Colonic mucosa (tissue), 4 donors: ENCODE results near the gene TARDBP. TPM values are rescaled to one million over a fixed set of nuclear protein-coding genes. Genes with fewer than 3 reads are reported as not detected.

Source experiments
- DNase-seq: peaks from one replicate; pipeline ENCODE4 v3.0.0-alpha.2; 2020
- H3K27ac ChIP-seq: fragments of 200-600 bp; one replicate; pipeline ENCODE4 v1.8.0; 2021
- H3K27me3 ChIP-seq: fragments of 200-600 bp; one replicate; pipeline ENCODE4 v1.8.0; 2021
- H3K36me3 ChIP-seq: fragments of 200-600 bp; one replicate; pipeline ENCODE4 v1.8.0; 2021
- H3K4me1 ChIP-seq: fragments of 200-600 bp; one replicate; pipeline ENCODE4 v1.8.0; 2021; ENCODE audit warnings: mild to moderate bottlenecking
- H3K4me3 ChIP-seq: fragments of 200-600 bp; one replicate; pipeline ENCODE4 v1.8.0; 2021
- H3K9ac ChIP-seq, 2 donors: one replicate each; pipeline ENCODE4 v1.7.0; 2013; ENCODE audit warnings: control low read depth in 2 of 2, low read depth in 2 of 2, low read length in 2 of 2
- H3K9me3 ChIP-seq: fragments of 200-600 bp; one replicate; pipeline ENCODE4 v1.8.0; 2021
- intact Hi-C: fragments of 100-400 bp; cut with DNase I; formaldehyde crosslinking; loops from one replicate; pipeline ENCODE4 v1.14.1; 2022
- total RNA-seq, 2 donors: library from RNA; stranded (reverse); fragmentation: NEBNext Ultra II Directional in 1 of 2; extraction: Animal tissue kit (Norgen Biotek cat#: 25700) in 1 of 2; gene quantifications; one replicate each; pipeline ENCODE4 v1.2.1, GENCODE V29; 2021
- TF ChIP-seq, protein P1 (sequence below): fragments of 200-600 bp; IDR thresholded peaks from one replicate; pipeline ENCODE4 v1.8.0; 2022; ENCODE audit warnings: antibody characterized with exemption, mild to moderate bottlenecking
- donor health status: healthy.
- donor health status: DM: no; HTN: no; CAD: no.
- donor health status: DM: no; HTN: no; CAD: no.

Gene TARDBP
- total RNA-seq, 2 donors from 2014 or later: 126 to 178 TPM

DNA sequence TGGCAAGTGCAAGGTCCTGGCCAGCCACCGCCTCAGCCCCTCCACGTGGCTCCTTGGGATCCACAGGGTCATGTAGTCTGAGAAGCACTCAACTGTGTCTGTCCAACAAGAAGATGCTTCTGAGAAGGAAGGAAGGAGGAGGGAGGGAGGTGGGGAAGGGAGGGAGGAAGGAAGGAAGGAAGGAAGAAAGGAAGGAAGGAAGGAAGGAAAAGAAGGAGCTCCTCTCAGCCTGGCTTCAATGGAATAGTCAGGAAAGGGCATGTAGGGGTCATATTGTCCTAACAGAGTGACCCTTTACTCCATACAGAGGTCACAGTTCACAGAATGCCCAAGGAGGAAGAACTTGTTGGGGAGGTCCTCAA lies 42.5 kb upstream of the TARDBP start:
- TF ChIP-seq, protein P1, sequence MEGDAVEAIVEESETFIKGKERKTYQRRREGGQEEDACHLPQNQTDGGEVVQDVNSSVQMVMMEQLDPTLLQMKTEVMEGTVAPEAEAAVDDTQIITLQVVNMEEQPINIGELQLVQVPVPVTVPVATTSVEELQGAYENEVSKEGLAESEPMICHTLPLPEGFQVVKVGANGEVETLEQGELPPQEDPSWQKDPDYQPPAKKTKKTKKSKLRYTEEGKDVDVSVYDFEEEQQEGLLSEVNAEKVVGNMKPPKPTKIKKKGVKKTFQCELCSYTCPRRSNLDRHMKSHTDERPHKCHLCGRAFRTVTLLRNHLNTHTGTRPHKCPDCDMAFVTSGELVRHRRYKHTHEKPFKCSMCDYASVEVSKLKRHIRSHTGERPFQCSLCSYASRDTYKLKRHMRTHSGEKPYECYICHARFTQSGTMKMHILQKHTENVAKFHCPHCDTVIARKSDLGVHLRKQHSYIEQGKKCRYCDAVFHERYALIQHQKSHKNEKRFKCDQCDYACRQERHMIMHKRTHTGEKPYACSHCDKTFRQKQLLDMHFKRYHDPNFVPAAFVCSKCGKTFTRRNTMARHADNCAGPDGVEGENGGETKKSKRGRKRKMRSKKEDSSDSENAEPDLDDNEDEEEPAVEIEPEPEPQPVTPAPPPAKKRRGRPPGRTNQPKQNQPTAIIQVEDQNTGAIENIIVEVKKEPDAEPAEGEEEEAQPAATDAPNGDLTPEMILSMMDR: no peak
- intact Hi-C loops: no loop called here
- no peak overlapping the region for H3K27ac ChIP-seq

DNA sequence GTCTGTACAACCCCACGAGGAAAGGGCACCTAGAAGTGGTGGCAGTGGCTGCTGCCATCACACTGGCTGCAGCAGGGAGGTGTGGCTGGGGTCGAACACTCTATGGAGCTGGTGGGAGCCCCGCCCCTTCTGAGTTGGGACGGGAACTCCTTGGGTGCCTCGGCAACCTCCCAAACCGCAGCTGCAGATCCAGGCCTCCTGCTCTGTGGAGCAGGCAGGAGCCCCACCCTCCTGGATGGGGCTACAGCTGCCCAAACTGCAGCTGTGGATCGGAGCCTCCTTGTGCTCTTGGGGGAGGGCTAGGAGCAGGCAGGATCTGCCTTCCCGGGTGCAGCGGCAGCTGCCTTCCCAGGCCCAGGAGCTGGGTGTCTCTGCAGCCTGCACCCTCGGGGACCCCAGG lies 38.9 kb upstream of the TARDBP start:
- no peak for DNase-seq
- Histone ChIP-seq H3K9me3 (no peaks in the 10 kb centered on the region), H3K27ac (no peak overlapping the region), H3K4me1 (no peaks in the 10 kb centered on the region), H3K27me3 (no peaks in the 10 kb centered on the region), H3K4me3 (no peak overlapping the region), H3K9ac (no peak overlapping the region), H3K36me3 (no peaks in the 10 kb centered on the region)
- intact Hi-C loops: no loop called here
- TF ChIP-seq, protein P1: no peak

More for the DNA sequence above, 42.5 kb upstream of the TARDBP start:
- no peaks in the 10 kb centered on the region for H3K4me1 ChIP-seq
- no peak for DNase-seq
- no peaks in the 10 kb centered on the region for H3K36me3 ChIP-seq
- no peak overlapping the region for H3K9ac ChIP-seq
- no peak overlapping the region for H3K4me3 ChIP-seq
- H3K9me3 ChIP-seq: no peaks in the 10 kb centered on the region
- no peaks in the 10 kb centered on the region for H3K27me3 ChIP-seq

DNA sequence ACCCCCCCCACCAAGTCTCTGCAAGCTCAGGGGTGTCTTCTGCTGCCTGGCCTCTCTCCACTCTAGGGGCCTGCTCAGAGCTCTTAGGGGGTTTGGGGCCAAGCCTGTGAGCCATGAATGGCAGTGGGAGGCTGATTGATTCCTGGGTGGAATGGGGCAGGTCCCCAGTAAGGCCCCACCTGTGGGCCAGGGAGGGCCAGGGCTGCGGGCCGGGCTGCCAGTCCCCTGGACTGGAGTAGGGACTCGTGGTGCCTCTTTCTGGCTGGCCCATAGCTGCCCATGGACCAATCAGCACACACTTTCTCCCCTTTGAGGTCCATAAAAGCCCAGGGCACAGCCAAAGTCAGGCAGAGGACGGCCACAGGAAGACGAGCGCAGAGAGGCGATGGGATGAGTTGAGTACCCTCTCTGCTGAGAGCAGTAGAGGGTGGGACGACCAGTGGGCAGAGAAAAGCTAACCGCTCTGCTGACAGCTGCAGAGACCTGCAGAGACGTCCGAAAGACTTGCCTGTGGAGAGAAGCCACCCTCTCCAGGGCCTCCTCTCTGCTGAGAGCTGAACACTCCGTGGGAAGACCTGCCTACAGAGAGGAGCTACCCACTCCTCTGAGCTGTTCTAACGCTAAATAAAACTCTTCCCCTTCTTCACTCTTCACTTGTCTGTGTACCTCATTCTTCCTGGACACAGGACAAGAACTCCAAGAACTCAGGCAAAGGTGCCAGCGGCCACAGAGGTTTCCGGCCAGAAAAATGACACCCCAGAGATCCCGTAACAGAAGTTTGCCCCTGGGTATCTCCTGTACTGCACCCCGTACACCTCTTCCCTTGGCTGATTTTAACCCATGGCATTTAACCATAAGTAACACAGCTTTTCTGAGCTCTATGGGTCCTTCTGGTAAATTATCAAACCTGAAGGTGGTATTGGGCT lies 38.2 kb upstream of the TARDBP start:
- H3K27ac ChIP-seq: no peak overlapping the region
- H3K4me3 ChIP-seq: no peak overlapping the region
- no peaks in the 10 kb centered on the region for H3K36me3 ChIP-seq
- H3K4me1 ChIP-seq: no peaks in the 10 kb centered on the region
- no peaks in the 10 kb centered on the region for H3K27me3 ChIP-seq
- no peak for DNase-seq
- TF ChIP-seq, protein P1: no peak
- intact Hi-C loops: no loop called here
- H3K9me3 ChIP-seq: no peaks in the 10 kb centered on the region
- H3K9ac ChIP-seq: no peak overlapping the region

DNA sequence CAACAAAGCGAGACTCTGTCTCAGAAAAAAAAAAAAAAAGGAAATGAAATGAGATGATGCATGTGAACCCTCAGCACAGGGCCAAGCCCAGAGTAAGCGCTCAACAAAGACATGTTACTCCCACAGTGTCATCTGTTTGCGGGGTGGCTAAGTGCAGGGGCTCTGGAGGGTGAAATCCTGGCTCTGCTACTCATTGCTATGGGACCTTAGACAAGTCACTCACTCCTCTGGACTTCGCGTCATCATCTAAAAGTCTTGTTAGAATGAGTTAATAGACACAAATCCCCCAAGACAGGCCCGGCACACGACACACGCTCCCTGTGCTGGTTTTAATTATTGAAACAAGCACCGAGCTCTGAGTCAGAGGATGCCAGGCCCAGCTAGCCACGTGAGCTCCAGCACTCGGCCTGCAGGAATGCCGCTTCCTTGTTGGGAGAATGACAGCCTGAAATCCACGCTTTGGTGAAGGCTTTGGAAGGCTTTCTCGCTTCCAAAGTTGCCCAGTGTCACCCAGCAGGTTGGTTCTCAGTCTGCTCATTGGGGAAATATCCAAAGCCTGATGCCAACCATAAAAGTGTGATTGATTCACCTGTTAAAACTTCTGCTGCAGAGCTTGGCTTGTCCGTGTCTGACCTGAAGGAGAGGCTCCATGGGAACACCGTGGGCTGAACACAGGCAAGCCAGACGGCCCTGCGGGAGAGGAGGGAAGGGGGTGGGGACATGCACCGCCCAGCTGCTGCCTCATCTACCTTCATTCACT lies 36.7 kb upstream of the TARDBP start:
- no peaks in the 10 kb centered on the region for H3K27me3 ChIP-seq
- H3K27ac ChIP-seq: no peak overlapping the region
- no peak overlapping the region for H3K9ac ChIP-seq
- no peaks in the 10 kb centered on the region for H3K9me3 ChIP-seq
- H3K36me3 ChIP-seq: no peaks in the 10 kb centered on the region
- no peaks in the 10 kb centered on the region for H3K4me1 ChIP-seq
- TF ChIP-seq, protein P1: no peak
- DNase-seq: no peak
- intact Hi-C loops: no loop called here
- no peak overlapping the region for H3K4me3 ChIP-seq

DNA sequence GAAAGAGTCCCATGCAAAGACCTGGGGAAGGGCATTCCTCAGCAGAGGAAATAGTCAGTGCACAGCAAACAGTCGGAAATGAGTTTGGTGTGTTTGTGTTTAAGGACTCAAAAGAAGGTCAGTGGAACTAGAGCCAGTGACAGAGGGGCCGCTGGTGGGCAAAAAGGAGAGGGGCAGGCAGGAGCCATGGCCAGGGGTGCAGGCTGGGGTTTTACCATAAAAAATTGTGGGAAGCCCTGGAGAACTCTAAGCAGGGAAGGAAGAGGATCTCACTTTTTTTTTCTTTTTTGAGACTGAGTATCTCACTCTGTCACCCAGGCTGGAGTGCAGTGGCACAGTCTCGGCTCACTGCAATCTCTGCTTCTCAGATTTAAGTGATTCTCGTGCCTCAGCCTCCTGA lies 33.7 kb upstream of the TARDBP start:
- no peak for DNase-seq
- intact Hi-C loops: no loop called here
- Histone ChIP-seq H3K4me1 (no peaks in the 10 kb centered on the region), H3K4me3 (no peak overlapping the region), H3K27ac (no peak overlapping the region), H3K36me3 (no peaks in the 10 kb centered on the region), H3K9me3 (no peaks in the 10 kb centered on the region), H3K9ac (no peak overlapping the region), H3K27me3 (no peaks in the 10 kb centered on the region)
- TF ChIP-seq, protein P1: no peak
